Adrenal gland (tissue), 12 donors: Measurements from ENCODE around the gene PLEKHG4B. TPM values are rescaled to one million over a fixed set of nuclear protein-coding genes. Genes with fewer than 3 reads are reported as not detected.
"Not testable (repeated sequence)": the region's sequence is repeated elsewhere in the genome, so short reads cannot be mapped to it uniquely, and the experiment has no call there.

Experiments
- DNase-seq, 7 donors: peaks; one replicate each; pipeline ENCODE4 v3.0.0-alpha.2; 2019 to 2020
- H3K27ac ChIP-seq, 5 donors: fragments of 200-600 bp; sonication (generic) in 4 of 5; 1 replicate in 3 of 5; 2 replicates in 2 of 5; pipeline versions ENCODE4 v1.5.1 to v1.8.0; 2016 to 2020; ENCODE audit warnings: mild to moderate bottlenecking in 1 of 5
- H3K27me3 ChIP-seq: fragments of 200-600 bp; 2 replicates; pipeline ENCODE4 v1.8.0; 2021
- H3K36me3 ChIP-seq, 2 donors: fragments of 200-600 bp; replicated peaks in 1 of 2; 1 replicate in 1 of 2; 2 replicates in 1 of 2; pipeline versions ENCODE4 v1.5.1 to v1.8.0; 2018 to 2022
- H3K4me1 ChIP-seq, 2 donors: fragments of 200-600 bp; replicated peaks in 1 of 2; 1 replicate in 1 of 2; 2 replicates in 1 of 2; pipeline versions ENCODE4 v1.5.1 to v1.8.0; 2018 to 2021
- H3K4me3 ChIP-seq, 4 donors: fragments of 200-600 bp; sonication (generic) in 3 of 4; one replicate each; pipeline ENCODE4 v1.5.1; 2016 to 2018
- H3K9me3 ChIP-seq, 3 donors: fragments of 200-600 bp; sonication (generic) in 1 of 3; replicated peaks in 1 of 3; 1 replicate in 2 of 3; 2 replicates in 1 of 3; pipeline versions ENCODE4 v1.5.1 to v1.8.0; 2016 to 2021
- POLR2A ChIP-seq, 2 donors: fragments of 450-650 bp; IDR thresholded peaks; one replicate each; pipeline ENCODE4 v1.6.1; 2017; ENCODE audit warnings: antibody characterized with exemption in 2 of 2, mild to moderate bottlenecking in 2 of 2, moderate library complexity in 1 of 2
- WGBS, 4 donors: extraction: QIAGEN DNeasy Blood & Tissue Kit in 2 of 4; methylation state at CpG; one replicate each; pipeline versions ENCODE4 v1.1.5 to v1.1.7; 2013 to 2017; 5-methylcytosine and 5-hydroxymethylcytosine counted together
- intact Hi-C, 2 donors: fragments of 100-400 bp; cut with DNase I; formaldehyde crosslinking; loops; one replicate each; pipeline versions ENCODE4 v1.14.1 to v1.15.0; 2022 to 2023
- polyA plus RNA-seq, 3 donors: library from polyadenylated mRNA; stranded (reverse); fragments of 200-250 nt in 2 of 3; fragments of 350-450 nt in 1 of 3; fragmentation: Illumina TruSeq in 1 of 3; extraction: RNeasy Lipid Tissue Mini Kit (QIAGEN cat#74804) in 1 of 3; gene quantifications; one replicate each; pipeline ENCODE4 v1.2.3, GENCODE V29; 2013 to 2014
- total RNA-seq, 9 donors: library from RNA; depleted of rRNA in 4 of 9; stranded (reverse); fragments of >200 nt in 4 of 9; fragments of 120-200 nt in 1 of 9; fragmentation: NEBNext Ultra II Directional in 1 of 9; extraction: Animal tissue kit (Norgen Biotek cat#: 25700) in 1 of 9; gene quantifications; one replicate each; pipeline versions ENCODE4 v1.1.0 to v1.2.4, GENCODE V29; 2013 to 2023
- TF ChIP-seq, protein P1 (sequence below), 6 experiments: fragments of 450-650 bp in 4 of 6; fragments of 200-600 bp in 2 of 6; sonication (generic) in 1 of 6; IDR thresholded peaks; 1 replicate in 5 of 6; 2 replicates in 1 of 6; pipeline versions ENCODE4 v1.5.1 to v1.8.0; 2016 to 2021; ENCODE audit warnings: antibody characterized with exemption in 6 of 6, mild to moderate bottlenecking in 2 of 6, moderate library complexity in 1 of 6
- donor health status: healthy with polysubstance abuse.
- donor health status: Bipolar disorder and iron deficiency.
- donor health status: DM: yes; HTN: yes; CAD: no.
- donor health status: DM: no; HTN: no; CAD: no.
- donor health status: DM: no; HTN: no; CAD: no.
- donor health status: DM: yes; HTN: yes; CAD: no.

The PLEKHG4B gene
- total and polyA plus RNA-seq, 12 donors = 0.03 to 3.4 (median 0.12) TPM

DNA sequence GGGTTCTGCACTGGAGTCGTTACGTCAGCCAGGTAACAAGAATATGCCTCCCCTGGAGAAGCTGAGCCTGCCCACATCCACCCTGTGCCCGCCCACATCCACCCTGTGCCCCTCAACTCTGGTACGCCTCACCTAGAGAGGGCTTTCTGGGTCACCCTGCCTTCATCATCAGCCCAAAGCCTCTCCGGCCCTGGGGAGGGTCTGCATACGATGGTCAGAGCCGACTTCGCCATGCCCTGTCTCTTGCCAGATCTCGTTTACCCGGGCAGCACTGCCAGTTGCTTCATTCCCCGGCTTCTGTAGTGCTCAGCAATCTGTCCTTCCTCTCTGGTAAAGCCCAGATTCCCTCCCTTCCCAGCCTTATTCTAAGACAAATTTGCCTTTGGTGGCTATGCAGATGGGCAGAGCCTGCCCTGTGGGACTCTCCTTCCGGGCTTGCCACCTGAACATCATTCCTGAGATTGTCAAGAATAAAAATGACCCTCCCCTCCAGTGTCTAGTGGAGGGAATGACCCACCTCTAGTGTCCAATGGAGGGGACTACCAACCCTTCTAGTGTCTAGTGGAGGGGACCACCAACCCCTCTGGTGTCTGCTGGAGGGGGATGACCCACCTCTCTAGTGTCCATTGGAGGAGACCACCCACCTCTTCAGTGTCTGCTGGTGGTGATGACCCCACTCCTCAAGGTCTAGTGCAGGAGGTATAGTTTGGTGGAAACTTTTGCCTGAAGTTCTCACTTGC is 3.4 kb downstream of the PLEKHG4B start:
- no peak for DNase-seq
- peaks cover 0 to 4% of the 10 kb centered on the region in 2 donors for H3K4me1 ChIP-seq
- TF ChIP-seq, protein P1, sequence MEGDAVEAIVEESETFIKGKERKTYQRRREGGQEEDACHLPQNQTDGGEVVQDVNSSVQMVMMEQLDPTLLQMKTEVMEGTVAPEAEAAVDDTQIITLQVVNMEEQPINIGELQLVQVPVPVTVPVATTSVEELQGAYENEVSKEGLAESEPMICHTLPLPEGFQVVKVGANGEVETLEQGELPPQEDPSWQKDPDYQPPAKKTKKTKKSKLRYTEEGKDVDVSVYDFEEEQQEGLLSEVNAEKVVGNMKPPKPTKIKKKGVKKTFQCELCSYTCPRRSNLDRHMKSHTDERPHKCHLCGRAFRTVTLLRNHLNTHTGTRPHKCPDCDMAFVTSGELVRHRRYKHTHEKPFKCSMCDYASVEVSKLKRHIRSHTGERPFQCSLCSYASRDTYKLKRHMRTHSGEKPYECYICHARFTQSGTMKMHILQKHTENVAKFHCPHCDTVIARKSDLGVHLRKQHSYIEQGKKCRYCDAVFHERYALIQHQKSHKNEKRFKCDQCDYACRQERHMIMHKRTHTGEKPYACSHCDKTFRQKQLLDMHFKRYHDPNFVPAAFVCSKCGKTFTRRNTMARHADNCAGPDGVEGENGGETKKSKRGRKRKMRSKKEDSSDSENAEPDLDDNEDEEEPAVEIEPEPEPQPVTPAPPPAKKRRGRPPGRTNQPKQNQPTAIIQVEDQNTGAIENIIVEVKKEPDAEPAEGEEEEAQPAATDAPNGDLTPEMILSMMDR (IDR thresholded peaks at IDR 0.05) = no peak
- TF ChIP-seq POLR2A (IDR thresholded peaks at IDR 0.05) = no peak
- peaks cover 30% of the 10 kb centered on the region for H3K27me3 ChIP-seq
- H3K4me3 ChIP-seq = no peak overlapping the region
- H3K36me3 ChIP-seq = no peaks in the 10 kb centered on the region
- H3K9me3 ChIP-seq = no peaks in the 10 kb centered on the region
- intact Hi-C loops = no loop called here
- H3K27ac ChIP-seq = no peak overlapping the region
- 76 to 85% (median 78%) methylated on average over 10 to 12 of the region's 12 CpGs for WGBS, 4 donors

DNA sequence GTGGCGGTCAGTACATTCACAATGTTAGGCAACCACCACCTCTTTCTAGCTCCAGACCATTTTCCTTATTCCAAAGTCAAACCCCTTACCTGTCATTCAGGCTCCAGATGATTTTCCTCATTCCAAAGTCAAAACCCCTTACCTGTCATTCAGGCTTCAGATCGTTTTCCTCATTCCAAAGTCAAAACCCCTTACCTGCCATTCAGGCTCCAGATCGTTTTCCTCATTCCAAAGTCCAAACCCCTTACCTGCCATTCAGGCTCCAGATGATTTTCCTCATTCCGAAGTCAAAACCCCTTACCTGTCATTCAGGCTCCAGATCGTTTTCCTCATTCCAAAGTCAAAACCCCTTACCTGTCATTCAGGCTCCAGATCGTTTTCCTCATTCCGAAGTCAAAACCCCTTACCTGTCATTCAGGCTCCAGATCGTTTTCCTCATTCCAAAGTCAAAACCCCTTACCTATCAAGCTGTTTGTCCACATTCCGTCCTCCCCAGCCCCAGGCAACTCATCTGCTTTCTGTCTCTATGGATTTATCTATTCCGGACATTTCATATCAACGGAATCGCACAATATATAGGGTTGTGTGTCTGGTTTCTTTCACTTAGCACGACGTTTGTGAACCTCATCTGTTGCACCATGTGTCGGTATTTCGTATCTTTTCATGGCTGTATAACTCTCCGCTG is 5.2 kb downstream of the PLEKHG4B start:
- no peak overlapping the region for H3K4me3 ChIP-seq
- H3K9me3 ChIP-seq = no peaks in the 10 kb centered on the region
- WGBS, 4 donors = 70 to 84% (median 80%) methylated on average over 17 of the region's 17 CpGs
- TF ChIP-seq, protein P1 (IDR thresholded peaks at IDR 0.05) = no peak
- TF ChIP-seq POLR2A (IDR thresholded peaks at IDR 0.05) = no peak
- H3K27ac ChIP-seq = no peak overlapping the region
- intact Hi-C loops = no loop called here
- peak in 1 of 7 donors; percentile 15 for DNase-seq
- H3K36me3 ChIP-seq = no peaks in the 10 kb centered on the region
- H3K4me1 ChIP-seq = no peaks in the 10 kb centered on the region
- peaks cover 24% of the 10 kb centered on the region for H3K27me3 ChIP-seq

DNA sequence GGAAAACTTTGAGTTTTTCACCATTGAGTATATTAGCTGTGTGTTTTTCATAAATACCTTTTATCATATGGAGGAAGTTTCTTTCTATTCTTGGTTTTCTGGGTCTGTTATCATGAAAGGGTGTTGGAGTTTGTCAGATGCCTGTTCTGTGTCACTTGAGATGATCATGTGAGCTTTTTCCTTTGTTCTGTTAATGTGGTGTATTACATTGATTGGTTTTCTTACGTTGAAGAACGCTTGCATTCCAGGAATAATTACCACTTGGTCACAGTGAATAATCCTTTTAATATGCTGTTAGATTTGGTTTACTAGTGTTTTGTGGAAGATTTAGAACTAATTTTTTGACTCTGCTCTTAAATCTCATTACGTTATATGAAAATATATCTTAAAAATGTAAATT is 7.8 kb downstream of the PLEKHG4B start:
- H3K9me3 ChIP-seq = no peaks in the 10 kb centered on the region
- DNase-seq = no peak
- H3K27ac ChIP-seq = no peak overlapping the region
- no peak for TF ChIP-seq POLR2A (IDR thresholded peaks at IDR 0.05)
- TF ChIP-seq, protein P1 (IDR thresholded peaks at IDR 0.05) = no peak
- H3K36me3 ChIP-seq = no peaks in the 10 kb centered on the region
- H3K4me1 ChIP-seq = no peaks in the 10 kb centered on the region
- H3K4me3 ChIP-seq = no peak overlapping the region
- H3K27me3 ChIP-seq = peaks cover 17% of the 10 kb centered on the region
- intact Hi-C loops = no loop called here
- 60 to 71% (median 69%) methylated on average over 3 of the region's 3 CpGs for WGBS, 4 donors

DNA sequence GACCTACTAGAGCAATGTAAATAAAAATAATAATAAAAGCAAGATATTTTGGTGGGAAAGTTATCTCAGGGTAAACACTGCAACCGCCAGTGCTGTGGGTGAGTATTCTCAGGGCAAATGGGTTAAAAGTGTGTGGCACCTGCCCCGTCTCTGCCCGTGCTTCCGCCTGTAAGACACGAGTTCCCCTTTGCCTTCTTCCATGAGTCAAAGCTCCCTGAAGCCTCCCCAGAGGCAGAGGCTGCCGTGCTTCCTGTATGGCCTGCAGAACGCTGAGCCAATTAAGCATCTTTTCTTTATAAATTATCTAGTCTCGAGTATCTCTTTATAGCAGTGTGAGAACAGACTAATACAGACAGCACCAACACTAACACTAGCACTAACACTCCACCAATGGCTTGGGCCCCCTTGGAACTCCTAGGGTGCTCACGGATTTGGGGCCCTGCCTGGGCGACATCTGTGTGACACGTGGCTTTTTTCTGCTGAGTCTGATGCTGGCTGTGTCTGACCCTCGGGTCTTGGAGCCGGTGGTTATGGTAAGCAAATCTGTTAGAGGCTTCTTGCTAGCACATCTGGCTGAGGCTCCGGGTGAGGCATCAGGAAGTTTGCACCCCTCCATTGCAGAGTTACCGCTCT is 10.6 kb downstream of the PLEKHG4B start:
- intact Hi-C loops = no loop called here
- WGBS, 4 donors = 58 to 71% (median 68%) methylated on average over 13 to 15 of the region's 15 CpGs
- Histone ChIP-seq H3K4me3 (no peak overlapping the region), H3K27me3 (peaks cover 10% of the 10 kb centered on the region), H3K27ac (no peak overlapping the region), H3K4me1 (no peaks in the 10 kb centered on the region), H3K36me3 (no peaks in the 10 kb centered on the region), H3K9me3 (no peaks in the 10 kb centered on the region)
- no peak for DNase-seq
- no peak for TF ChIP-seq POLR2A (IDR thresholded peaks at IDR 0.05)
- TF ChIP-seq, protein P1 (IDR thresholded peaks at IDR 0.05) = no peak

DNA sequence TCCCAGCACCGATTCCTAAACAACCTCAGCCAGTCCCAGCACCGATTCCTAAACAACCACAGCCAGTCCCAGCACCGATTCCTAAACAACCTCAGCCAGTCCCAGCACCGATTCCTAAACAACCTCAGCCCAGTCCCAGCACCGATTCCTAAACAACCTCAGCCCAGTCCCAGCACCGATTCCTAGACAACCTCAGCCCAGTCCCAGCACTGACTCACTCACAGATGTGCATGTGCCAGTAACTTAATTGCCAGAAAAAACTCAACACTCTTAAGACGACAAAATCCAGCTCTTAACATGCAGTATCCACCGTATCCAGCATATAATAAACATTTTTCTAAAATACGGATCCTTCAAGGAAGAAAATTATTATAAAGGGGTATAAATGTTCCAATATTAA is 12.1 kb downstream of the PLEKHG4B start:
- DNase-seq, intact Hi-C loops, H3K27ac ChIP-seq, H3K27me3 ChIP-seq, H3K4me1 ChIP-seq, H3K4me3 ChIP-seq, H3K36me3 ChIP-seq, H3K9me3 ChIP-seq: not testable (repeated sequence)
- WGBS, 4 donors = 77 to 84% (median 82%) methylated on average over 9 of the region's 9 CpGs
